HG03521 (cell line): ENCODE measurements around the gene SH2D7.

Source experiments
- ATAC-seq: cut with Tn5 transposase; IDR thresholded peaks from one replicate; pipeline ENCODE4 v1.9.1; 2021; ENCODE audit warnings: mild to moderate bottlenecking, moderate library complexity; ENCODE audit not compliant: unreplicated experiment

SH2D7 gene

GRCh38 chr15:78060232-78060631, 32.1 kb upstream of the SH2D7 start:
- ATAC-seq = no peak

- no peak for ATAC-seq
Observed at GRCh38 chr15:78061963-78062427, 30.4 kb upstream of the SH2D7 start.

GRCh38 chr15:78063217-78063616, 29.1 kb upstream of the SH2D7 start:
- ATAC-seq = no peak

- ATAC-seq = no peak
Observed at GRCh38 chr15:78063970-78064385, 28.4 kb upstream of the SH2D7 start.

DNA sequence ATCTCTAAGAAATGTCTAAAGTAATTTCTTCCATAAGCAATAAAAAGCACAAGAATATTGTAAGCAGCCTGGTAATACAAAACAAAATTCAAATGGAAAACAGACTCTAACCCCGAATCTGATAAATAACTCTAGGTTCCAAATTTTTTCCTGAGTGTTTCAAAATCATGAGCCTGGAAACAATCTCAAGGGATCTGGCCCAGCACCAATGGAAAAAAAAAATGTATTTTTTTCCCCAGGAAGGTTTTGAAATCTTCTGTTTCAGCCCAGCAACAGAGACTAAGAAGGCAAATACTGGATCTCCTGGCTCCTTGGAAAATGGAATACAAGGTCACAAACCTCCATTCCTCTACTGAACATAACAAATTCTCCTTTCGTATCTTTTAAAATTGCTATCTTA, 27.8 kb upstream of the SH2D7 start:
- ATAC-seq = no peak

DNA sequence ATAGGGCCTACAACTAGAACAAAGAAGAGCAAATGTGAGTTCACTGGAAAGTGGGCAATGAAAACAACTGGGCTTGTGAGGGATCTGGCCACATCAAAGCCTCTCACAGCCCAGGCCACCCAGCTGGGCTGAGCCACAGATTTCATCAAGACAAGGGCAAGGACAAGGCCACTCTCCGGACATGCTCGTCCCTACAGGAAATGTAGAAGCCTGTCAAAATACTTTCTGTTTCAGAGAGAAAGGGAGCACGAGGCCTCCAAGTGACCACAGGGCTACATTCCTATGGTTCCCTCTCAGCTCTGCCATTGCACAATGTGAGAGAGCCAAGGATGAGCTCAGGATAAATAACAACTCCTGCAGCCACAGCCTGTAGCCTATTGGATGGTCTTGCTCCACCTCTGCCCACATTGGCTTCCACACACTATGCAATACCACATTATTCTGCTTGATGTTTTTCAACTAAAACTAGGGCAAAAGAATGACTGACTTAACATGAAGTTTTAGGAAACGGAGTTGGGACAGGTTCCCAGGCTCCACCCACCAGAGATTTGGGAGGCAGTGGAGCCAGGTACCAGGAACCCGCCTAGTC, 27.0 kb upstream of the SH2D7 start:
- no peak for ATAC-seq

DNA sequence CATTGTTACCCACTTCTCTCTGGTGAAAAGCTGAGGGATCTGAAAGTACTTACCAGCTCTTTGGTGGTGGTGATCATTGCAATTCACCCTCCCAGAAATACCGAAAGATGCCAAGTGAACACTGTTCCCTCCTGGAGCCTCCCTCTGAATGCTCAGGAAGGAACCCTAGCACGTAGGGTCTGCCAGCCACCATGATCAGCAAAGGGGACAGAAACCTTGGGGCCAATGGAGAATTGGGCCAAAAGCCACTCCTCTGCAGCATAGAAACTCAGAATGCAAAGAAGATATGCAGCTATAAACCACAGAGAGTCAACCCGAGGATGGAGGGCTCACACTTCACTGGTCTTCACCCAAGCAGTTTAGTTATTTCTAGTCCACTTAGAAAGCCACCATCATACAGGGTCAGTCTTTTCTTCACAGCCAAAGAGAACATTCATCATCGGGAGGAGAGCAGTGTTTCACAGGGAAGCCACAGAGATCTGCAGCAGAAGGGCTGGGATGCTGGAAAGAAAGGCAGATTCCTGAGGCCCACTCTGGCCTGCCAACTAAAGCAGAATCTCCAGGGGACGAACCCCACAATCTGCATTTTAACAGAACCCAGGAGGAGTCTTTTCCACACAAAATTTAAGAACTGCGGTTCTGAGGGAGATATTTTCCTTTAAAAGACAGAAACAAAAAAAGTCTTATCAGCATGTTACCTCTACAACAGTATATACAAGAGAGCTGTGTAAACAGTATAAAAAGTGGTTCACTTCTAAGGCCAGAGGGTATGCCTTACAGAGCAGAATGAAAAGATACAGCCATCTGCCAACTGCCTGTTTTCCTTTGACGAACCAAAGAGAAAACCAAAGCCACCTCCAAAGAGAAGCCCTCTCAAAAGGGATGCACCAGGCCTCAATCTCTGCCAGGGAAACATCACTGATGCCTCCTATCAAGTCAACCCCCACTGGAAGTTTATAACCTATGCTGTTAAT, 26.1 kb upstream of the SH2D7 start:
- ATAC-seq = peak; percentile 46

GRCh38 chr15:78067328-78068228, 24.8 kb upstream of the SH2D7 start:
- ATAC-seq = no peak

- ATAC-seq = no peak
Observed at GRCh38 chr15:78069052-78069414, 23.3 kb upstream of the SH2D7 start.

- ATAC-seq = no peak
Observed at GRCh38 chr15:78069462-78070029, 22.8 kb upstream of the SH2D7 start.

- ATAC-seq = no peak
Observed at GRCh38 chr15:78070049-78070700, 22.2 kb upstream of the SH2D7 start.

DNA sequence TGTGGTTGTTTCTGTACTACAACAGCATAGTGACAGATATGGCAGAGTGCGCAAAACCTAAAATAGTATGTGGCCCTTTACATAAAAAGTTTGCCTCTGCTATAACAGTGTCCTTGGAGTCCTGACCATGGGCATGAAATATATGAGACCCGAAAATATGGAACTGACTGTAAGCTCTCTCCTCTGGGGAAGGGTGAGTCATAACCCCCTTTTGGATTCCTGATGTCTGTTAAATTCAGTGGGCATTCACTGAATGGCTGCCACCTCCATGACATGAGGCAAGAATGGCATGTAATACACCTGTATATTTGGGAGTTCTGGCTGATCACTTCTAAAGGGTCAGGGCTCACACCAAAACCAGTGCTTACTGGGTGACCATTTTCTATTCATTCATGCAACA, 21.0 kb upstream of the SH2D7 start:
- no peak for ATAC-seq

DNA sequence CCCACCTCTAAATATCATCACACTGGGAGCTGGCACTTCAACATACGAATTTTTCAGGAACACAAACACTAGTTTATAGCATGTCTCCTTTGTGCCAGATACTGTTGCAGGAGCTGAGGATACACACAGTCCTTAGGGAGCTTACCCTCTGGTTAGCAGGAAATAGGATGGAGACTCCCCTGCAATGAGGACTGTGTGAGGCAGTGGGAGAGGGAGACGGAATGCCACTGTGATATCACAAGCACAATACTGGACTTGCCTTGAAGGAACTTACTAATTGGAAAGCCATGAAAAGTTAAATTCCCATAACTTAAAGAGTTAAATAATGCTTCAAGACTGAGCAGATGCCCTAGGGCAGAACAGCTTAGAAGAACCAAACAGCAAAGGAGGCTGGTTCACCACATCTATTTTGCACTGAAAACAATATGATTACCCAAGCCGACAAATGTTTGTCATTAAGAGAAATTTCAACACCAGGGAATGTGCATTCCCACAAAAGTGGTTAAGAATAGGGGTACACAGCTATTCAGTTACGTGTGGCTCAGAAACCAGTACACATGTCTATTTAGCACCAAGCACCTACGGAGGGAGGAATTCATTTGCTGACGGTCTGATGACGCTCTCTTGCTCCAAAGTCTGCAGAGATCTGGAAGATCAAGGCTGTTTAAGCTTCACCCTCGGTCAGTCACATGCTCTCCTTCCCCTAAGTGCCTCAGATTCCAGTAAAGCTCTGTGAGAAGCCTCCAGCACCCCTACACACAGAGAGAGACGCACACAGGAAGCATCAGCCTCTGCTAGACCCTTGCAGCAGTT, 20.1 kb upstream of the SH2D7 start:
- ATAC-seq = no peak

GRCh38 chr15:78073046-78073787, 19.1 kb upstream of the SH2D7 start:
- no peak for ATAC-seq

DNA sequence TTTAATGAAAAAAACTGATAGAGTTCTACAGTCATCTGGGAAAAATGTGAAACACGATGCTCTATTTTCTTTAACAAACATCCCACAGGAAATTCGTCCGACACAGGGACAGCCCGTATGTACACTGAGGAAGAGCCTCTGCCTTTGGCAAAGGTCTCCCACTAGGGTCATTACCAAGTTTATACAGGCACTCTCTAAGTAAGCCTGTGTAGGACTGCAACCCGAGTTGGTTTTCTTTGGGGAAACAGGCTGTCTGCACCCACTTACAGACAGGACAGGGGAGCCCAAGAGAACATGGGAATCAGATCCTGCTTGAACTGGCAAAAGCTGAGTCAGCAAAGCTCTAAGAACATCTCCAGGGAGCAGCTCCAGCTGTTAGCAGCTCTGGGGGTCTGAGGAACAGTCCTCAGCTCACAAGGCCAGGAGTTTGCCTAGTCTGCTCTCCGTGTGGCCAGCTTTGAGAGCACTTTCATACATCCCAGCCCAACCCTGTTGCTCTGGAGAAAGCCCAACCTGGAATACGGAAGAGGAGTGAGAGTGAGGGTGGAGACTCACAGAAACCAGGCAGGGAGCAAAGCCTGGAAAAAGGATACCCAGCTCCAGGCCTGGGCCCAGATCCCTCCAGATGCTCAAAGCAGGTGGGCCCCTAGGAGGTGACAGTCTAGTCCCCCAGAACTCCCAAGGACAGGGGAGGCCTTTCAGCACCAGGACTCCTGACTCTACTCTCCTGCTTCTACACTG, 16.7 kb upstream of the SH2D7 start:
- no peak for ATAC-seq

DNA sequence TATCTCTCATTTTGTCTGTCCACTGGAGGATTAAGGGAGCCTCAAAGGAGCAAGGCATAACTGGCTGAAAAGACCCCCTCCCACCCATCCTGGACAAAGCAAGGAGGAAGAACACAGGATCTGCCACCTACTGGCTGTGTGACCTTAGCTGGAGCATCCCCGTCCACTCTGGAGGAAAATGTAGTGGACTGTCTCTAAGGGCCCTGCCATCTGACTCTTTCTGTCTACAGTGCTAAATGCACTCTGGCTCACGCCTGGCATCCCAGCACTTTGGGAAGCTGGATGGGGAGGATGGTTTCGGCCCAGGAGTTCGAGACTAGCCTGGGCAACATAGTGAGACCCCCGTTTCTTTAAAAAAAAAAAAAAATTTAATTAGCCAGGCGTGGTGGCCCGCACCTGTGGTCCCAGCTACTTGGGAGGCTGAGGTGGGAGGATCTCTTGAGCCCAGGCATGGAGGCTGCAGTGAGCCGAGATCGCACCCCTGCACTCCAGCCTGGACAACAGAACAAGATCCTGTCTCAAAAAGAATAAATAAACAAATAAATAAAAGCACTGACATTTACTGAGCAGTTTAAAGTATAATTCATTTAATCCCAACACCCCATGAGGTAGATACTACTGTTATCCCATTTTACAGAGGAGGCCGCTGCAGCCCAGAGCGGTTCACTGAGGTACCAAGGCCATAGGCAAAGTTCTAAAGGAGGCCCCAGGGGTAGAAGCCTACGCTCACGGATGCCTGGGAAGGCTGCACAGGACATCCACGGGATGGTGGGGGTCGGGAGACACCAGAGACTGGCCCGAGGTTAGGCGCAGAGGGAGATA, 15.9 kb upstream of the SH2D7 start:
- ATAC-seq = no peak
